ENCODE measurements around the gene EDIL3. TPM values are rescaled to one million over a fixed set of nuclear protein-coding genes. Genes with fewer than 3 reads are reported as not detected.

The EDIL3 gene
- total and polyA plus RNA-seq, 2 donors from 2014 or later: 5.2 to 32.8 TPM

- intact Hi-C loops (cut with DNase I): no loop called here
- Histone ChIP-seq H3K27me3 (ENCODE audit: control insufficient read depth, insufficient read depth, low read length) (no peaks in the 10 kb centered on the region), H3K4me3 (ENCODE audit: low read length in 3 of 3) (no peak overlapping the region), H3K4me1 (ENCODE audit: control insufficient read depth in 2 of 3, insufficient read depth in 2 of 3, low read depth in 1 of 3, low read length in 3 of 3) (no peaks in the 10 kb centered on the region), H3K27ac (ENCODE audit: low read depth in 2 of 2, low read length in 2 of 2) (no peak overlapping the region), H3K36me3 (ENCODE audit: control insufficient read depth in 2 of 3, insufficient read depth in 3 of 3, low read length in 3 of 3) (no peaks in the 10 kb centered on the region), H3K9me3 (ENCODE audit: control insufficient read depth in 2 of 3, insufficient read depth in 1 of 3, low read length in 3 of 3) (no peaks in the 10 kb centered on the region), H3K9ac (ENCODE audit: low read length in 3 of 3) (no peak overlapping the region)
- TF ChIP-seq, protein P1, sequence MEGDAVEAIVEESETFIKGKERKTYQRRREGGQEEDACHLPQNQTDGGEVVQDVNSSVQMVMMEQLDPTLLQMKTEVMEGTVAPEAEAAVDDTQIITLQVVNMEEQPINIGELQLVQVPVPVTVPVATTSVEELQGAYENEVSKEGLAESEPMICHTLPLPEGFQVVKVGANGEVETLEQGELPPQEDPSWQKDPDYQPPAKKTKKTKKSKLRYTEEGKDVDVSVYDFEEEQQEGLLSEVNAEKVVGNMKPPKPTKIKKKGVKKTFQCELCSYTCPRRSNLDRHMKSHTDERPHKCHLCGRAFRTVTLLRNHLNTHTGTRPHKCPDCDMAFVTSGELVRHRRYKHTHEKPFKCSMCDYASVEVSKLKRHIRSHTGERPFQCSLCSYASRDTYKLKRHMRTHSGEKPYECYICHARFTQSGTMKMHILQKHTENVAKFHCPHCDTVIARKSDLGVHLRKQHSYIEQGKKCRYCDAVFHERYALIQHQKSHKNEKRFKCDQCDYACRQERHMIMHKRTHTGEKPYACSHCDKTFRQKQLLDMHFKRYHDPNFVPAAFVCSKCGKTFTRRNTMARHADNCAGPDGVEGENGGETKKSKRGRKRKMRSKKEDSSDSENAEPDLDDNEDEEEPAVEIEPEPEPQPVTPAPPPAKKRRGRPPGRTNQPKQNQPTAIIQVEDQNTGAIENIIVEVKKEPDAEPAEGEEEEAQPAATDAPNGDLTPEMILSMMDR (IDR thresholded peaks at IDR 0.05; ENCODE audit: borderline replicate concordance, extremely low read depth, insufficient read depth): no peak
- DNase-seq (no peak), FAIRE-seq (no peak)
Observed at GRCh38 chr5:84306601-84307000, 78.1 kb downstream of the EDIL3 start.

DNA sequence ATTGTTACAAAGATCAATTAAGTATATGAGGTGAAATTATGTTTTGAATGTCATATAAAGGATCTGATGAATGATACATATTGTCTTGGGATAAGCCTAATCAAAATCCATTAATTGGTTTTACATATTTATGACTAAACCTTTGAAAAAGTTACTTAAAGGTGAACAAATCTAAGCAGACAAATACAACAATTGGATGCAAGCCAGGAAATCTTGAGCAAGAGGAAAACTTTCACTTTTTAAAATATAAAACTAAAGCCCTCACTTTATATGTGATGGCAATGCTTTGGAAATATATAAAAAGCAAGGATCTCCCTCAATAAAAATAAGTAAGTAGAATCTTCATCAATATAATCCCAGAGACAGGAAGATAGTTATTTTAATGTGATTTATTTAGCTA lies 80.1 kb downstream of the EDIL3 start:
- Histone ChIP-seq H3K9ac (ENCODE audit: low read length in 3 of 3) (no peak overlapping the region), H3K27me3 (ENCODE audit: control insufficient read depth, insufficient read depth, low read length) (no peaks in the 10 kb centered on the region), H3K27ac (ENCODE audit: low read depth in 2 of 2, low read length in 2 of 2) (no peak overlapping the region), H3K36me3 (ENCODE audit: control insufficient read depth in 2 of 3, insufficient read depth in 3 of 3, low read length in 3 of 3) (no peaks in the 10 kb centered on the region), H3K9me3 (ENCODE audit: control insufficient read depth in 2 of 3, insufficient read depth in 1 of 3, low read length in 3 of 3) (no peaks in the 10 kb centered on the region), H3K4me1 (ENCODE audit: control insufficient read depth in 2 of 3, insufficient read depth in 2 of 3, low read depth in 1 of 3, low read length in 3 of 3) (no peaks in the 10 kb centered on the region), H3K4me3 (ENCODE audit: low read length in 3 of 3) (no peak overlapping the region)
- DNase-seq: no peak
- TF ChIP-seq, protein P1 (IDR thresholded peaks at IDR 0.05; ENCODE audit: borderline replicate concordance, extremely low read depth, insufficient read depth): no peak
- FAIRE-seq: no peak
- intact Hi-C loops (cut with DNase I): no loop called here

DNA sequence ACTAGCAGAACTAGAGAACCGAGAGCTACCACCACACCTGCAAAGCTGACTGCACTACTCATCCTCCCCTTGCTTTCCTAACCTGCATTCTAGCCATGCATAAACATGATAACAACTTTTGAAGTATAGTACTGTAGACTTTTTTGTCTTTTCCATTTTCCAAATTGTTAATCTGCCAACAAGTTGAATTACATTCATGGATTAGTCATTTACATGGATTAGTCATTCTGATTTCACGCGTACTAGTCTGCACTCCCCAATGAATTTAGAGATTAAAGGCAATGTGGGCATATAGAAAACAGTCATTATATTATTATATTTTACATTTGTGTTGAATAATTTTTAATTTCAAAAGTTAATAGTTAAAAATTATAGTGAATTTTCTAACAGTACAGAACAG lies 81.4 kb downstream of the EDIL3 start:
- intact Hi-C loops (cut with DNase I): no loop called here
- Histone ChIP-seq H3K9ac (ENCODE audit: low read length in 3 of 3) (no peak overlapping the region), H3K27ac (ENCODE audit: low read depth in 2 of 2, low read length in 2 of 2) (no peak overlapping the region), H3K27me3 (ENCODE audit: control insufficient read depth, insufficient read depth, low read length) (no peaks in the 10 kb centered on the region), H3K9me3 (ENCODE audit: control insufficient read depth in 2 of 3, insufficient read depth in 1 of 3, low read length in 3 of 3) (no peaks in the 10 kb centered on the region), H3K36me3 (ENCODE audit: control insufficient read depth in 2 of 3, insufficient read depth in 3 of 3, low read length in 3 of 3) (no peaks in the 10 kb centered on the region), H3K4me3 (ENCODE audit: low read length in 3 of 3) (no peak overlapping the region), H3K4me1 (ENCODE audit: control insufficient read depth in 2 of 3, insufficient read depth in 2 of 3, low read depth in 1 of 3, low read length in 3 of 3) (no peaks in the 10 kb centered on the region)
- TF ChIP-seq, protein P1 (IDR thresholded peaks at IDR 0.05; ENCODE audit: borderline replicate concordance, extremely low read depth, insufficient read depth): no peak
- no peak for FAIRE-seq
- no peak for DNase-seq

DNA sequence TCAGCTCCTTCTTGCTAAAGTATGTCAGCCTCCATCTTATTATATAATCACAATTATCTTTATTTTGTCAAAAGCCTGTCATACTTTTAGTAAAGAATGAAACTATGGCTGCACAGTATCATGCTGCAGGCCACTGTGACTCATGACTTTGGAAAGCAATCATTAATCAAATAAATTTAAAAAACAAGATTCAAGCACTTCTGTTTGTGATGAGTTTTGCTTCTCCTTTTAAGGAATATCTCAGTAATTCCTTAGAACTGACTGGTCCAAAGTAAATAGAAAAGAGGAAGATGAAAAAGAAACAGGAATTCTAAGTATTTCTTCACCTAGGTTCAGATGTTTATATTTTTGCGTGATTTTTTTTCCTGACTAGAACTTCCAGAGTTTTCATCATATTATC lies 83.1 kb downstream of the EDIL3 start:
- Histone ChIP-seq H3K27ac (ENCODE audit: low read depth in 2 of 2, low read length in 2 of 2) (no peak overlapping the region), H3K4me1 (ENCODE audit: control insufficient read depth in 2 of 3, insufficient read depth in 2 of 3, low read depth in 1 of 3, low read length in 3 of 3) (no peaks in the 10 kb centered on the region), H3K27me3 (ENCODE audit: control insufficient read depth, insufficient read depth, low read length) (no peaks in the 10 kb centered on the region), H3K9ac (ENCODE audit: low read length in 3 of 3) (no peak overlapping the region), H3K4me3 (ENCODE audit: low read length in 3 of 3) (no peak overlapping the region), H3K36me3 (ENCODE audit: control insufficient read depth in 2 of 3, insufficient read depth in 3 of 3, low read length in 3 of 3) (no peaks in the 10 kb centered on the region), H3K9me3 (ENCODE audit: control insufficient read depth in 2 of 3, insufficient read depth in 1 of 3, low read length in 3 of 3) (no peaks in the 10 kb centered on the region)
- DNase-seq (no peak), FAIRE-seq (no peak)
- TF ChIP-seq, protein P1 (IDR thresholded peaks at IDR 0.05; ENCODE audit: borderline replicate concordance, extremely low read depth, insufficient read depth): no peak
- intact Hi-C loops (cut with DNase I): no loop called here

Measured in kidney (tissue), 14 donors.